B cell (primary cell): ENCODE measurements around the gene PPP1R3D. TPM values are rescaled to one million over a fixed set of nuclear protein-coding genes. Genes with fewer than 3 reads are reported as not detected.
"Not testable (repeated sequence)": the region's sequence is repeated elsewhere in the genome, so short reads cannot be mapped to it uniquely, and the experiment has no call there.

ENCODE experiments used
- ATAC-seq: fragments of 200-7000 bp; cut with Tn5 transposase; one replicate; pipeline ENCODE4 v1.10.0; 2021; ENCODE audit warnings: low read depth, mild to moderate bottlenecking, moderate number of reproducible peaks, moderate library complexity
- CTCF ChIA-PET: fragments of 350-600 bp; sonication (Branson Sonifier 250); formaldehyde crosslinking; loops from one replicate; lab custom pipeline; 2021; ENCODE audit warnings: antibody characterized with exemption, inconsistent platforms; lab: Charles Lee
- POLR2A ChIA-PET: fragments of 350-600 bp; sonication (Branson Sonifier 250); formaldehyde crosslinking; loops from one replicate; lab custom pipeline; 2021; ENCODE audit warnings: antibody characterized with exemption; lab: Charles Lee
- DNase-seq: peaks from one replicate; pipeline ENCODE4 v3.0.0; 2013
- H2AFZ ChIP-seq: 2 replicates; pipeline ENCODE4 v1.6.1; 2012; ENCODE audit warnings: mild to moderate bottlenecking, low read depth, low read length; ENCODE audit not compliant: insufficient read depth, poor library complexity, severe bottlenecking
- H3K27ac ChIP-seq, 2 donors: 1 replicate in 1 of 2; 2 replicates in 1 of 2; pipeline ENCODE4 v1.5.1; 2012 to 2013; ENCODE audit warnings: low read length in 2 of 2, mild to moderate bottlenecking in 2 of 2, moderate library complexity in 1 of 2
- H3K27me3 ChIP-seq, 4 experiments: fragments of 200-600 bp in 1 of 4; sonication (generic) in 1 of 4; replicated peaks in 1 of 4; 1 replicate in 2 of 4; 2 replicates in 2 of 4; pipeline versions ENCODE4 v1.6.1 to v1.7.0; 2013 to 2016; ENCODE audit warnings: low read length in 3 of 4, mild to moderate bottlenecking in 2 of 4, mixed read lengths in 1 of 4, moderate library complexity in 1 of 4; ENCODE audit not compliant: insufficient read depth in 4 of 4, control insufficient read depth in 3 of 4; ENCODE audit errors: control extremely low read depth in 1 of 4
- H3K36me3 ChIP-seq, 2 experiments: replicated peaks in 1 of 2; 1 replicate in 1 of 2; 2 replicates in 1 of 2; pipeline versions ENCODE4 v1.6.1 to v1.7.1; 2013; ENCODE audit warnings: low read length in 1 of 2; ENCODE audit not compliant: insufficient read depth in 2 of 2, control insufficient read depth in 1 of 2; ENCODE audit errors: control extremely low read depth in 1 of 2, extremely low read depth in 1 of 2
- H3K4me1 ChIP-seq, 2 donors: fragments of 200-600 bp in 1 of 2; sonication (generic) in 1 of 2; 1 replicate in 1 of 2; 2 replicates in 1 of 2; pipeline versions ENCODE4 v1.5.1 to v1.6.1; 2013 to 2017; ENCODE audit warnings: low read length in 2 of 2; ENCODE audit not compliant: control insufficient read depth in 2 of 2, insufficient read depth in 2 of 2
- H3K4me2 ChIP-seq: replicated peaks from 2 replicates; pipeline ENCODE3; 2012; ENCODE audit warnings: mild to moderate bottlenecking, low read depth, low read length; ENCODE audit not compliant: poor library complexity, severe bottlenecking
- H3K4me3 ChIP-seq, 5 experiments: fragments of 200-600 bp in 1 of 5; sonication (generic) in 1 of 5; 1 replicate in 3 of 5; 2 replicates in 2 of 5; pipeline versions ENCODE4 v1.5.1 to v1.7.0; 2011 to 2016; ENCODE audit warnings: low read length in 4 of 5, mild to moderate bottlenecking in 4 of 5, low read depth in 2 of 5, control low read depth in 1 of 5, moderate library complexity in 1 of 5; ENCODE audit not compliant: insufficient read depth in 1 of 5; ENCODE audit errors: control extremely low read depth in 1 of 5, extremely low read depth in 1 of 5
- H3K79me2 ChIP-seq: fragments of 200-600 bp; sonication (generic); one replicate; pipeline ENCODE4 v1.6.0; 2016; ENCODE audit warnings: low read length; ENCODE audit not compliant: control insufficient read depth, insufficient read depth
- H3K9ac ChIP-seq: fragments of 200-600 bp; sonication (generic); 2 replicates; pipeline ENCODE4 v1.6.1; 2017; ENCODE audit warnings: mild to moderate bottlenecking, low read length, moderate library complexity
- H3K9me3 ChIP-seq, 3 donors: one replicate each; pipeline versions ENCODE4 v1.6.1 to v1.7.1; 2013; ENCODE audit warnings: low read length in 2 of 3; ENCODE audit not compliant: control insufficient read depth in 2 of 3, insufficient read depth in 1 of 3; ENCODE audit errors: control extremely low read depth in 1 of 3
- H4K20me1 ChIP-seq: 2 replicates; pipeline ENCODE4 v1.6.0; 2012; ENCODE audit warnings: mild to moderate bottlenecking, low read length; ENCODE audit not compliant: insufficient read depth, control insufficient read depth, poor library complexity, severe bottlenecking
- H3K27ac Mint-ChIP-seq: one replicate; pipeline ENCODE4 v1.8.0; 2021; ENCODE audit warnings: mixed read lengths
- H3K27me3 Mint-ChIP-seq: one replicate; pipeline ENCODE4 v1.8.0; 2021; ENCODE audit warnings: mixed read lengths
- H3K4me1 Mint-ChIP-seq: one replicate; pipeline ENCODE4 v1.8.0; 2021; ENCODE audit warnings: mixed read lengths
- H3K4me3 Mint-ChIP-seq: one replicate; pipeline ENCODE4 v1.8.0; 2021; ENCODE audit warnings: mixed read lengths
- H3K9me3 Mint-ChIP-seq: one replicate; pipeline ENCODE4 v1.8.0; 2022; ENCODE audit warnings: mixed read lengths; ENCODE audit not compliant: insufficient read depth
- CTCF ChIP-seq: fragments of 200-600 bp; IDR thresholded peaks from one replicate; pipeline ENCODE4 v1.8.0; 2022; ENCODE audit warnings: antibody characterized with exemption, mild to moderate bottlenecking
- EZH2 ChIP-seq: IDR thresholded peaks from 2 replicates; pipeline ENCODE4 v1.6.1; 2012; ENCODE audit warnings: borderline replicate concordance, low read depth, mild to moderate bottlenecking, moderate library complexity, low read length; ENCODE audit not compliant: insufficient read depth, poor library complexity, severe bottlenecking
- WGBS: methylation state at CpG from one replicate; pipeline ENCODE4 v1.1.5; 2013; ENCODE audit warnings: missing lambda C conversion rate; ENCODE audit not compliant: insufficient coverage; 5-methylcytosine and 5-hydroxymethylcytosine counted together
- intact Hi-C: fragments of 100-400 bp; cut with micrococcal nuclease; formaldehyde crosslinking; loops from one replicate; pipeline ENCODE4 v1.10.0; 2022
- polyA plus RNA-seq: library from polyadenylated mRNA; depleted of rRNA; stranded (reverse); fragments of >200 nt; gene quantifications from 2 replicates; pipeline ENCODE4 v1.2.3, GENCODE V29; 2012
- total RNA-seq, 2 donors: library from RNA; stranded (reverse); fragments of 120-200 nt in 1 of 2; gene quantifications; 1 replicate in 1 of 2; 2 replicates in 1 of 2; pipeline versions ENCODE4 v1.2.3 to v1.2.4, GENCODE V29; 2013 to 2022

Gene PPP1R3D
- total and polyA plus RNA-seq, 2 donors (not counting 1 experiment from before 2014, with no cell fraction given): 1.2 to 13.6 TPM

DNA sequence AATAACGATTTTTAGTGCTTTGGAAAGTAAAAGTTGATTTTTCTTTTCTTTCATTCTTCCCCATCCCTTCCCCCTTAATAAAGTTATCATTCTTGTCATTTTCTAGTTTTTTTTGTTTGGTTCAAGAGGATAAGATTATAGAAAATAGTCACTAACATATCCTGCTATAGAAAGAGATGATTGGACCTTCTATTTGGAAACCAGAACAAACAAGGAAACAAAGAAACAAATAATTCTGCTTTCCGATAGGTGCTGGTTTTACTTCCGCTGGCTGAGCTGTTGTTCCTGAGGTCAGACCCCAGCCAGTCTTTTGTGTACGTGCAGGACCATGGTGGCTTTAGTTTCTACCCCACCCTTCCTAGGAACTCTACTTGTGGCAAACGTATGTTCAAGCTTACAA, 18.0 kb upstream of the PPP1R3D start, which contains the start of gene CDH26:
CDH26 (plus strand) TSS at position 301 of the 400 bp plus-strand sequence. CDS start 304 bp downstream, outside the sequence.
- Histone ChIP-seq H3K4me1 (no peaks in the 10 kb centered on the region), H3K4me3 (no peak within 1 kb of the TSS), H3K4me2 (no peak within 1 kb of the TSS), H3K9me3 (no peaks in the 10 kb centered on the region), H3K27ac (no peak within 1 kb of the TSS), H3K27me3 (no peaks in the 10 kb centered on the region), H3K36me3 (no peaks in the 10 kb centered on the region), H3K9ac (no peak within 1 kb of the TSS), H2AFZ (no peak within 1 kb of the TSS), H4K20me1 (no peaks in the 10 kb centered on the region), H3K79me2 (no peaks in the 10 kb centered on the region)
- ATAC-seq (no peak), DNase-seq (no peak)
- no peaks in the 10 kb centered on the region for H3K4me1 Mint-ChIP-seq
- H3K4me3 Mint-ChIP-seq: no peak within 1 kb of the TSS
- WGBS: 100% methylated on average over 1 of the region's 5 CpGs
- ChIA-PET POLR2A (no interaction called here), CTCF (interaction anchor here (1.0 to 1.3 kb wide), 3 partner anchors 9 to 24 kb away, joined by 3 to 4 read pairs (median 4); no protein-coding TSS in a partner anchor)
- H3K27me3 Mint-ChIP-seq: no peaks in the 10 kb centered on the region
- H3K9me3 Mint-ChIP-seq: no peaks in the 10 kb centered on the region
- TF ChIP-seq EZH2: no peak
- no peak for TF ChIP-seq CTCF
- intact Hi-C loops: no loop called here
- H3K27ac Mint-ChIP-seq: no peak within 1 kb of the TSS

DNA sequence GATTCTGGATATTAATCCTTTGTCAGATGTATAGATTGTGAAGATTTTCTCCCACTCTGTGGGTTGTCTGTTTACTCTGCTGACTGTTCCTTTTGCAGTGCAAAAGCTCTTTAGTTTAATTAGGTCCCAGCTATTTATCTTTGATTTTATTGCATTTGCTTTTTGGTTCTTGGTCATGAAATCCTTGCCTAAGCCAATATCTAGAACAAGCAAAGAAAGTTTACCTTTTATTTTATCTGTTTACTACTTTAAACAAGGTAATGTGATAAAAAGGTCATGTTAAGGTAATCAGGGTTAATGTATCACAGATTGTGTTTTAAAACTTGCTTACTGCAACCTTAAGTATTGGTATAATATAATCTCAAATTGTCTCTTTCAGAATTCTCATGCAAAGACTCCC, 17.5 kb upstream of the PPP1R3D start:
- H3K4me3 Mint-ChIP-seq, H3K79me2 ChIP-seq, H3K27ac Mint-ChIP-seq, H3K4me2 ChIP-seq, POLR2A ChIA-PET, H3K9ac ChIP-seq, H3K9me3 Mint-ChIP-seq, H4K20me1 ChIP-seq, CTCF ChIA-PET, H3K27me3 ChIP-seq, H2AFZ ChIP-seq, H3K4me3 ChIP-seq, H3K4me1 ChIP-seq, H3K27me3 Mint-ChIP-seq, intact Hi-C loops, ATAC-seq, H3K9me3 ChIP-seq, H3K27ac ChIP-seq, H3K36me3 ChIP-seq, H3K4me1 Mint-ChIP-seq, DNase-seq: not testable (repeated sequence)
